ENCODE measurements around the gene CILP2.

The CILP2 gene

DNA sequence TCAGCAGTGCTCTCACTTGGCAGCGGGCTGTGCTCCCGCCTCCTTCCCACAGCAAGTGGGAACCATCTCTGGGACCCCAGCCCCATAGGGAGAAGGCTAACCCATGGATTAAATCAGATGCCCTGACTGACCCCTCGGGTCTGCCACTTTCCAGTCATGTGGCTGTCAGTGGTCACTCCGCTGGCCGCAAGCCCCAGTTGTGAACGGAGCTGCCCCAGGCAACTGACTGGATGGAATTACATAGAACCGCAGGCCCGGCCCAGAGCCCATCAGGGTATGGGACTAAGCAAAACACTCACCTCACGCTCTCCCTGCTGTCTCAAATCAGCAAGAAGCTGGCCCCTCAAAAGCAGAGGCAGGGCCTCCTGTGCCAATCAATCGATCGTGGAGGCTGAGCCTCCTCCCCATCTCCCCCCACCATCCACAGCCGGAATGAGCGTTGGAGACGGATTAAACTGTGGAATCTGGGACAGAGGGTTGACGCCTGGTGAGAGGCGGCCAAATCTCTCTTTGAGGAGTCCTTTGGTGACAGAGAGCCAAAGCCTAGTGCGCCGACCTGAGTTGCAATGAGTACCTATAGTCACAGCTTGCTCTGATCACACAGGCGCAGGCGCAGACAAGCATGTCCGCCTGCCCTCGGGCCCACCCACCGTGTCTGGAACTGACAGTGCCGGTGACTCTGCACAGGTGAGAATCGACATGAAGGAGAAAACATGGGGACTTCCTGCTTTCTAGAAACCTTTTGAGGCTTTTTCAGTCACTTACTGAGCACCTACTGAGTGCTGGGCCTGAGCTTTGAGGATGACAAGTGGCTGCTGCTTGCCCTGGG lies 41.7 kb downstream of the CILP2 start:
- FAIRE-seq (no peak), DNase-seq (ENCODE audit: insufficient read length) (no peak)
- TF ChIP-seq TAF1 (IDR thresholded peaks at IDR 0.05; ENCODE audit: borderline replicate concordance, low read depth, low read length): no peak
- TF ChIP-seq POLR2A (IDR thresholded peaks at IDR 0.05; ENCODE audit: low read depth, low read length): no peak
- TF ChIP-seq POLR2AphosphoS5 (IDR thresholded peaks at IDR 0.05; ENCODE audit: low read depth, low read length): no peak

DNA sequence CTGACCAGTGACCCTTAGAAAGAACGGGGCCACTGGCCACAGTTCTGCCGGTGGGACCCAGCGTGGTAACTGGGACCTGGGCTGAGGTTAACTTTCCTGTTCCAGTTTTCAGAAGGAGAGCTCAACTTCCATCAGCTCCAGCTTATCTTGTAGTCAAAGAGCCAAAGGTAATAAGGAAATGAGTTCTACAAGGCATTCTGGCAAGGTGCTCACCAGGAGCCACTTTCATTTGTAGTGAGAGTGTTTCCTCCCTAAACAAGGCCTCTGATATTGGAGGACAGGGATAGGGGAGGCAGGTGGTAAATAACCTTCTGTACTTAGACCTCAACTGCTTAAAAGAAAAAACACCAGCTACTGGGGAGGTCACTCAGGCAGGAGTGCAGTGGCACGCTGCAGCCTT lies 42.4 kb downstream of the CILP2 start:
- FAIRE-seq (no peak), DNase-seq (ENCODE audit: insufficient read length) (no peak)
- TF ChIP-seq TAF1 (IDR thresholded peaks at IDR 0.05; ENCODE audit: borderline replicate concordance, low read depth, low read length) (no peak), POLR2A (IDR thresholded peaks at IDR 0.05; ENCODE audit: low read depth, low read length) (no peak), POLR2AphosphoS5 (IDR thresholded peaks at IDR 0.05; ENCODE audit: low read depth, low read length) (no peak)

DNA sequence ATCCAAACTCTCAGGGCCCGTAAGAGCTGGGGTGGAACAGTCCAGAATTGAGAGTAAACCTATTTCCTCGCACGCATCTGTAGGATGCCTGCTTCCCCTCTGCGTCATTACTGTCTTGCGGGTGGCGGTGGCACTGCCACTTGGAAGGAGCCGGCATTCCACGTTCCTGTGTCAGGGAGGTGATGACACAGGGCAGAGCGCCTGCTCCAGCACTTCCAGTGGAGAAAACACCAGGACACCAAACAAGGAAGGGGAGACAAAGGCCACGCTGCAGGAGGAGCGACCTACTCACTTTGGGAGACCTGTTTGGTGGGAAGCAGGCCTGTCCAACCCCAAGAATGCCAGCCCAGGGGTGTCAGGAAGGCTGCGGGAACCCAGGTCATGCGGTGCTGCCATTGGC lies 43.3 kb downstream of the CILP2 start:
- no peak for TF ChIP-seq POLR2A (IDR thresholded peaks at IDR 0.05; ENCODE audit: low read depth, low read length)
- DNase-seq (ENCODE audit: insufficient read length): no peak
- FAIRE-seq: no peak

DNA sequence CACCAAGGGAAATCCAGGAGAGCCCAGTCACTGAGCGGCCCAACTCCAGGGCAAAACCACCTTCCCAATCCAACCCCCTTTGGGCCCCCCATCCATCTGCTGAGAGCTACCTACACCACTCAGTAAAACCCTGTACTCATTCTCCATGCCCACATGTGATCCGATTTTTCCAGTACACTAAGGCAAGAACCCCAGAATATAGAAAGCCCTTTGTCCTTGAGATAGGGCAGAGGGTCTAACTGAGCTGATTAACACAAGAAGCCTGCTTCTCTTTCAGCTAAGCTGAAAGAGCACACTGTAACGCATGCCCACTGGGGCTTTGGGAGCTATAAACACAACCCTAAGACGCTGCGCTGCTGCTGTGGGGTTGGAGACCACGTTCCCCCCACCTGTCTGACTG lies 44.4 kb downstream of the CILP2 start:
- TF ChIP-seq TAF1 (IDR thresholded peaks at IDR 0.05; ENCODE audit: borderline replicate concordance, low read depth, low read length): no peak
- TF ChIP-seq POLR2A (IDR thresholded peaks at IDR 0.05; ENCODE audit: low read depth, low read length): no peak
- TF ChIP-seq POLR2AphosphoS5 (IDR thresholded peaks at IDR 0.05; ENCODE audit: low read depth, low read length): no peak
- FAIRE-seq (no peak), DNase-seq (ENCODE audit: insufficient read length) (no peak)

DNA sequence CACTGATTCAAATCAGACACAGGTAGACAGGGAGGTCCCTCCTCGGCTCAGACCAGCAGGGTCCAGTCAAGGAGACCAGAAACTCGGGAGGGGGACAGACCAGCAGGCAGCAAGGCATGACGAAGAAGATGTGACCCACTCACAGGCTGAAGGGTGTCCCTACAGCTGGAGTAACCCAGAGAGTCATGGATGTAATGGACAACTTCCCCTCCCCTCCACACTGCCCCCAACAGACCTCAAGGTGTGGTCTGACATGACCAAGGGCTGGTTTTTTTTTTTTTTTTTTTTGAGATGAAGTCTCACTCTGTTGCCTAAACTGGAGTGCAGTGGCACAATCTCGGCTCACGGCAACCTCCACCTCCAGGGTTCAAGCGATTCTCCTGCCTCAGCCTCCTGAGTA lies 46.3 kb downstream of the CILP2 start:
- DNase-seq (ENCODE audit: insufficient read length) (no peak), FAIRE-seq (no peak)
- TF ChIP-seq POLR2AphosphoS5 (IDR thresholded peaks at IDR 0.05; ENCODE audit: low read depth, low read length): no peak
- TF ChIP-seq TAF1 (IDR thresholded peaks at IDR 0.05; ENCODE audit: borderline replicate concordance, low read depth, low read length): no peak
- no peak for TF ChIP-seq POLR2A (IDR thresholded peaks at IDR 0.05; ENCODE audit: low read depth, low read length)

DNA sequence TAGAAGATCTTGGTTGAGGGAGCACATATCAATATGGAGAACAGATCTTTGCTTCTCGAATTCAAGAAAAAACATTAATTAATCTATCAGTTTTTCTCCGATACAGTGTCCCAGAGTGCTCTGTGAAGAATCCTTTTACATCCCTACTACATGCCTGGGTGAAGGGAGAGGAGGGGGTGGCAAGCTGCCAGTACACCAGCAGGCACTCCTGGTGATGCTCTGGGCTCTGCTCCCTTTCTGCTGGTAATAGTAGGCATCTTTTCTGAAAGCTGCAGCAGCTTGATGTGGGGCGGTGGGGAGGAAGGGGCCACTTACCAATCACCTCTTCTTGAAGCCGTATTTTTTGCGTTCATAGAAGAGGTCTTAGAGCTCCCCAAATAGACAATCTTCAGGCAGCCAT lies 49.7 kb downstream of the CILP2 start:
- TF ChIP-seq POLR2AphosphoS5 (IDR thresholded peaks at IDR 0.05; ENCODE audit: low read depth, low read length): no peak
- TF ChIP-seq POLR2A (IDR thresholded peaks at IDR 0.05; ENCODE audit: low read depth, low read length): no peak
- TF ChIP-seq TAF1 (IDR thresholded peaks at IDR 0.05; ENCODE audit: borderline replicate concordance, low read depth, low read length): no peak
- FAIRE-seq (no peak), DNase-seq (ENCODE audit: insufficient read length) (no peak)

DNA sequence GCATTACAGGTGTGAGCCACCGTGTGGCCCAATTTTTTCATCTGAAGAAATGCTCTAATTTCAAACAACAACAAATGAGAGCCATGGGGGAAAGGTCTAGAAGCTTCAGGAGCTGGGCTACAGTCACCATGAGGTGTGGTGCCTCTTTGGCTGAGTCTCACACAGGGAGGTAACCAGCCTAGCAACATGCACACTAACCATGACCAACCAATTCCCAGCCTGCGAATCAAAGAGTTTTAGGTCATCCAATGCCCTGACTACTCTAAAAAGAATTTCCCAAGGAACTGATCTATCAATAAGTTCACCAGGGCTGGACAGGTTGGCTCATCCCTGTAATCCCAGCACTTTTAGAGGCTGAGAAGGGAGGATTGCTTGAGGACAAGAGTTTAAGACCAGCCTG lies 50.5 kb downstream of the CILP2 start:
- FAIRE-seq: no peak
- no peak for DNase-seq (ENCODE audit: insufficient read length)
- no peak for TF ChIP-seq POLR2AphosphoS5 (IDR thresholded peaks at IDR 0.05; ENCODE audit: low read depth, low read length)
- TF ChIP-seq POLR2A (IDR thresholded peaks at IDR 0.05; ENCODE audit: low read depth, low read length): no peak
- TF ChIP-seq TAF1 (IDR thresholded peaks at IDR 0.05; ENCODE audit: borderline replicate concordance, low read depth, low read length): no peak

DNA sequence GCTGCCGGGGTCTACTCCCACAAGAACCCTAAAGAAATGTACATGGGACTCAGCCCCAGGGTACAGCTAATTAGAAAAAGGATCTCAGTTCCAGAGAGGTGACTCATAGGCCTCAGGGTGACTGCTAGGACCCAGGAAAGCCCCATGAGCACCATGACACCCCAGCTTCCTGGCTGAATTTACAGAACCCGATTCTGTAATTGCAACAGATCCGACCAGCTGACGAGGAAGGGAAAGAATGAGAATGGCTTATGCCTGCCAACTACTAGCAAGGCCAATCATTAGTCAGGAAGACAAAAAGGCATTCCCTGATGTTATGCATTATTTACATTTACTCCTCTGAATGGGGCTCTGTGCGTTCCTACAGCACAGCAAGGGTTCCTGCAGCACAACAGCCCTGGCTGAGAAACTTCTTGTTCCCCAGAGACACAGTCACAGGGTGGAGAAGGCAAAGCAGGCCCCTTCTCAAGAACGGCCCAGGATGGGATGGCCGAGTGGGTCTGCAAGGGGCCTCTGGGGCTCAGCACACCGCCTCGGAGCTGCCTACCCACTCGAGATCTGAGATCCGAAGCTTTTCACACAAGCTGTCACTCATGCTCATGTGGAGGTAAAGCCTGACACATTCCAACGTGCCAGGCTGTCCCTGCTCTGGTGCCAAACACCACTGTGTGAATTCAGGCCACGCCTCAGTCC lies 53.2 kb downstream of the CILP2 start:
- no peak for TF ChIP-seq TAF1 (IDR thresholded peaks at IDR 0.05; ENCODE audit: borderline replicate concordance, low read depth, low read length)
- TF ChIP-seq POLR2A (IDR thresholded peaks at IDR 0.05; ENCODE audit: low read depth, low read length): 0 out of 2 replicates have a peak, but pooled peaks have one; percentile 46
- DNase-seq (ENCODE audit: insufficient read length) (peak; percentile 60), FAIRE-seq (peak; percentile 89)

DNA sequence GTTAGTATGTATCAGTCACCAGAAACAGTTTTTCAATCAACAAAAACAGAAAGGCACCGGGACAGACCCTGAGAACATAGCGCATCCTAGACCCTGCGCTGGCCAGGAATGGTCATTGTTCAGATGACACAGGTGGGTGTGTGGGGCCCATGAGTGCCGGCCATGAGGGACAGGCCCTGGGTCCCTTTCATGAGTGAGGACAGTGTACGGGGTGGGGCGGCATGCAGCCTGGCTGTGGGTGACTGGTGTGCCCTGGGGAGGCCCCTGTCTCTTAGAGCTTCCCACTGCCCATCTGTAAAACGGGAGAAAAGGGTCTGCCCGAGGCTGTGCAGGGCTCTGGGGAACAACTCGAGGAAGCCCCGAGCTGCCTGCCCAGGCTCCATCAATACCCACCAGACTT lies 54.6 kb downstream of the CILP2 start:
- TF ChIP-seq POLR2A (IDR thresholded peaks at IDR 0.05; ENCODE audit: low read depth, low read length) (no peak), TAF1 (IDR thresholded peaks at IDR 0.05; ENCODE audit: borderline replicate concordance, low read depth, low read length) (no peak), POLR2AphosphoS5 (IDR thresholded peaks at IDR 0.05; ENCODE audit: low read depth, low read length) (no peak)
- DNase-seq (ENCODE audit: insufficient read length): no peak
- no peak for FAIRE-seq

DNA sequence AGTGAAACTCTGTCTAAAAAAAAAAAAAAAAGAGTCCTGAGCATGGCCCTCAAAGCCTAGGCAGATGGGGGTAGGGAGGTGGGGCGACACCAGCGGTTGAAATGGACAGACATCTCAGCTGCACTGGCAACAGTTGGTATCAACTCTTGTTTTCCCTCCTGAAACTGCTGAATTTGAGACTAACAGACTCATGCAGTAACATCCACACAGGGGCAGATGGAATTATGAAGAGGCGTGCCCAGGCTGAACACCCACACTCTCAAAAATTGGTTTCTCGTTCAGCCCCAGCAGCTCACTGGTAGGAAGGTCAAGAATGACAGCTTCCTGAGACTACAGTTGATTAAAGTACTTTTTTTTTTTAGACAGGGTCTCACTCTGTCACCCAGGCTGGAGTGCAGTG lies 56.3 kb downstream of the CILP2 start:
- DNase-seq (ENCODE audit: insufficient read length) (no peak), FAIRE-seq (no peak)
- TF ChIP-seq TAF1 (IDR thresholded peaks at IDR 0.05; ENCODE audit: borderline replicate concordance, low read depth, low read length) (no peak), POLR2A (IDR thresholded peaks at IDR 0.05; ENCODE audit: low read depth, low read length) (no peak), POLR2AphosphoS5 (IDR thresholded peaks at IDR 0.05; ENCODE audit: low read depth, low read length) (no peak)

DNA sequence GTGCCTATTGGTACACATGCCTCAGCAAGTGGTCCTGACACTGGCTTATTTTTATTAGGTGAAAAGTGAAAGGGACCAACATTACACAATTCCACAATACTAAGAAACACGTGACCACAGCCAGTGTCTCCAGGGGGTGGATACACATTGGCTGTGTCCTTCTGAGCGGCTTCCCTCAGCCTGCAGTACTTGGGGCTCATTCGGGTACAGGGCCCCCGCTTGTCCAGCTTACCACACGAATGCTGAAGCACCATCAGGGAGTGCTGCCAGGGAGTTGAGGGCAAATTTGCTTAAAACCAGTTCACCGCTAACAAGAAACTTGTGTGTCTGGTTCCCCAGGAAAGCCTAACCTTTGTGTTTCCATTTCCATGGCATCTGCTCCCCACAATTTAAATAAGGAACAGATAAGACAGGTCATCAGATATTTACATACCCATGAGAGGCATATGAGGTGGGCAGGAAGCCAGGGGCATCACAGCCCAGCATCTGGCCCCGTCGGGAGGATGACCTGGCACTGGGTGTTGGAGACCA lies 57.2 kb downstream of the CILP2 start:
- FAIRE-seq (peak; percentile 36), DNase-seq (ENCODE audit: insufficient read length) (no peak)
- TF ChIP-seq POLR2A (IDR thresholded peaks at IDR 0.05; ENCODE audit: low read depth, low read length) (no peak), POLR2AphosphoS5 (IDR thresholded peaks at IDR 0.05; ENCODE audit: low read depth, low read length) (no peak), TAF1 (IDR thresholded peaks at IDR 0.05; ENCODE audit: borderline replicate concordance, low read depth, low read length) (no peak)

Measured in GM12892 (cell line).